ENCODE data around the gene PTHLH. TPM values are rescaled to one million over a fixed set of nuclear protein-coding genes. Genes with fewer than 3 reads are reported as not detected.
A peak's percentile ranks its signal among the peaks of the same experiment; 100 is the strongest.

PTHLH gene
- total RNA-seq, 1 experiment from 2014 or later, result 0.35 TPM

DNA sequence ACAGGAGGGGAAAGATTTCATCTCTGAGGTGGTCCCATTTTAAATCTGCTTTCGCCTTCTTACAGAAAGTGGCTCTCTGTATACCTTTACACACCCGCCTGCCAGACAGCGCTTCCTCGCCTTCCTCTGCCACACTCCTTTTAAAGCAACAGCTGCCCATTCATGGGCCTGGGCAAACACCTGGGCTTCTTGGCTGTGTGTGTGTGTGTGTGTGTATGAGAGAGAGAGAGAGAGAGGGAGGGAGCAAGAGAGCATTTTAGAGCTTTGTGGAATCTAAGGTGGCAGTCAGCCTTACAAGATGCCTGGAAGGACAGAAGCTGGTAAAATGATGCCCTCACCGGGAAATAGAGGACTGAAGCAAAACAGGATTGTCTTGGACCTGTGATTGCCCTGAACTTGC lies 20.0 kb downstream of the PTHLH start:
- Histone ChIP-seq H2BK12ac (ENCODE audit: insufficient read length, low read depth, low read length) (no peak overlapping the region), H2AFZ (ENCODE audit: low read length) (no peak overlapping the region), H3K79me2 (ENCODE audit: insufficient read depth, low read length) (no peaks in the 10 kb centered on the region), H3K79me1 (ENCODE audit: insufficient read depth, low read depth, low read length, poor library complexity, severe bottlenecking) (no peaks in the 10 kb centered on the region), H3K14ac (ENCODE audit: insufficient read depth, low read length) (no peak overlapping the region), H3K27ac (ENCODE audit: insufficient read length, low read depth, low read length) (no peak overlapping the region), H3K56ac (ENCODE audit: insufficient read length, low read depth, low read length) (no peak overlapping the region), H3K23ac (ENCODE audit: insufficient read length, low read depth, low read length) (no peak overlapping the region), H3T11ph (ENCODE audit: low read length) (no peak overlapping the region), H2BK5ac (ENCODE audit: insufficient read length, low read length) (no peak overlapping the region), H3K23me2 (ENCODE audit: insufficient read length, low read depth, low read length, poor library complexity, severe bottlenecking) (no peaks in the 10 kb centered on the region), H2AK5ac (ENCODE audit: insufficient read length, low read length) (no peak overlapping the region), H3K9me3 (ENCODE audit: control insufficient read depth, low read depth, low read length) (no peaks in the 10 kb centered on the region), H3K4me1 (ENCODE audit: insufficient read depth, low read length) (peaks cover 3% of the 10 kb centered on the region; the same call in 1 of the 2 replicates), H2BK20ac (ENCODE audit: low read depth, low read length, poor library complexity, severe bottlenecking) (no peak overlapping the region), H3K4me2 (ENCODE audit: insufficient read depth, insufficient read length, low read length) (no peak overlapping the region), H4K8ac (replicated peaks; ENCODE audit: insufficient read length, low read depth, low read length) (no peak overlapping the region), H3K27me3 (ENCODE audit: insufficient read depth, low read length) (no peaks in the 10 kb centered on the region), H4K91ac (ENCODE audit: insufficient read length, low read depth, low read length) (no peak overlapping the region), H2BK120ac (ENCODE audit: low read depth, low read length, poor library complexity, severe bottlenecking) (no peak overlapping the region), H3K18ac (ENCODE audit: insufficient read length, low read depth, low read length) (no peak overlapping the region), H3K9ac (ENCODE audit: extremely low read depth, insufficient read length, low read length) (no peak overlapping the region), H4K20me1 (ENCODE audit: control insufficient read depth, insufficient read depth, insufficient read length) (no peaks in the 10 kb centered on the region), H3K4ac (ENCODE audit: low read depth, low read length) (no peak overlapping the region), H2BK15ac (ENCODE audit: low read depth, low read length) (no peak overlapping the region), H4K5ac (ENCODE audit: insufficient read length, low read depth, low read length) (no peak overlapping the region)
- TF ChIP-seq, protein P1, sequence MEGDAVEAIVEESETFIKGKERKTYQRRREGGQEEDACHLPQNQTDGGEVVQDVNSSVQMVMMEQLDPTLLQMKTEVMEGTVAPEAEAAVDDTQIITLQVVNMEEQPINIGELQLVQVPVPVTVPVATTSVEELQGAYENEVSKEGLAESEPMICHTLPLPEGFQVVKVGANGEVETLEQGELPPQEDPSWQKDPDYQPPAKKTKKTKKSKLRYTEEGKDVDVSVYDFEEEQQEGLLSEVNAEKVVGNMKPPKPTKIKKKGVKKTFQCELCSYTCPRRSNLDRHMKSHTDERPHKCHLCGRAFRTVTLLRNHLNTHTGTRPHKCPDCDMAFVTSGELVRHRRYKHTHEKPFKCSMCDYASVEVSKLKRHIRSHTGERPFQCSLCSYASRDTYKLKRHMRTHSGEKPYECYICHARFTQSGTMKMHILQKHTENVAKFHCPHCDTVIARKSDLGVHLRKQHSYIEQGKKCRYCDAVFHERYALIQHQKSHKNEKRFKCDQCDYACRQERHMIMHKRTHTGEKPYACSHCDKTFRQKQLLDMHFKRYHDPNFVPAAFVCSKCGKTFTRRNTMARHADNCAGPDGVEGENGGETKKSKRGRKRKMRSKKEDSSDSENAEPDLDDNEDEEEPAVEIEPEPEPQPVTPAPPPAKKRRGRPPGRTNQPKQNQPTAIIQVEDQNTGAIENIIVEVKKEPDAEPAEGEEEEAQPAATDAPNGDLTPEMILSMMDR (conservative IDR thresholded peaks at IDR 0.05), result no peak
- no peaks in the 10 kb centered on the region for H3K9me3 Mint-ChIP-seq
- H3K4me3 Mint-ChIP-seq, result peak overlapping the region in 1 of 2 experiments; percentile 51; a peak in 1 of 5 replicates
- no CpG with 5 or more reads among the region's 5 CpGs for WGBS (ENCODE audit: extremely low coverage, insufficient read length, low lambda C conversion rate)
- peak; percentile 41 for DNase-seq
- peaks cover 2% of the 10 kb centered on the region for H3K27me3 Mint-ChIP-seq (ENCODE audit: low read depth)
- no peak overlapping the region for H3K27ac Mint-ChIP-seq
- no peaks in the 10 kb centered on the region for H3K36me3 Mint-ChIP-seq (ENCODE audit: insufficient read depth in 1 of 3, low read depth in 3 of 3)
- H3K4me1 Mint-ChIP-seq, result peaks cover 16 to 18% of the 10 kb centered on the region in 2 experiments

Measured in H9 (cell line).